NCI-H1092 (cell line): Measurements from ENCODE around the gene ZBED5.

Experiments
- DNase-seq: peaks from one replicate; lab custom pipeline; 2025; lab: John Stamatoyannopoulos, UW

ZBED5 gene

DNA sequence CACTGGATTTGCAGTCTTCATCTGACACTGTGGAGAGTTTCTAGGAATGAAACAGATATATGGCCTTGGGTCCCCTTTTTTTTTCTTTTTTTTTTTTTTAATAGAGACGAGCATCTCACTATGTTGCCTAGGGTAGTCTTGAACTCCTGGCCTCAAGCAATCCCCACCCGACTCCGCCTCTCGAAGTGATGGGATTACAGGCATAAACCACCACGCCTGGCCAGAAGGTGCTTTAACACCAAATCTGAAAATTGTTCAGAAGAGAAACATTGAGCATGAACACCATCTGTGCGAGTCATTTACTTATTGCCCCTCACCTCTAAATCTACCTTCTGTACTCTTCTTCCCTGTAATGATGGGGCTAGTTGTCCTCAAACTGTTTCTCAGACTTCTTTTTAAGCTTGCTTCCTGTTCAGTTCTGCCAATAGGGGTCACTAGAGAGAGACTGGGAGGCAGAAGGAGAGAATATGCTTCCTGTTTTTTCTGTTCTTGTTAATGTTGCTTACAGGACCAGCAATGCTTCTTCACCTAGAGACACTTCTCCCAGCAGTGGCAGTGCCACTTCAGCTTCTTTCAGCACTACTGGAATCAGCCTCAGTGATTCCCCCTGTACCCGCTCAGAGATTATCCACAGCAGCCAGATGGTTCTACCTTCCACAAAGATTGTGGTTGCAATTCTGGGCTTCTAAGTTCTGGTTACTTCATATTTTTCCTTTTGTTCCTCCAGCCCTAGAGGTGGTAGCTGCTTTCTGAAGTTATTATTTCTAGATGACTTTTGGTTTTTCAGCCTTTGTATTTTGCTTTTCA is 20.8 kb upstream of the ZBED5 start:
- no peak for DNase-seq

DNA sequence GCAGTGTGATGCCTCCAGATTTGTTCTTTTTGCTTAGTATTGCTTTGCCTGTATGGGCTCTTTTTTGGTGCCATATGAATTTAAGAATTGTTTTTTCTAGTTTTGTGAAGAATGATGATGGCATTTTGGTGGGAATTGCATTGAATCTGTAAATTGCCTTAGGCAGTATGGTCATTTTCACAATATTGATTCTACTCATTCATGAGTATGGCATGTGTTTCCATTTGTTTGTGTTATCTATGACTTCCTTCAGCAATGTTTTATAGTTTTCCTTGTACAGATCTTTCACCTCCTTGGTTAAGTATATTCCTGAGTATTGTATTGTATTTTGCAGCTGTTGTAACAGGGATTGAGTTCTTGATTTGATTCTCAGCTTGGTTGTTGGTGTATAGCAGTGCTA is 18.3 kb upstream of the ZBED5 start:
- DNase-seq: no peak

DNA sequence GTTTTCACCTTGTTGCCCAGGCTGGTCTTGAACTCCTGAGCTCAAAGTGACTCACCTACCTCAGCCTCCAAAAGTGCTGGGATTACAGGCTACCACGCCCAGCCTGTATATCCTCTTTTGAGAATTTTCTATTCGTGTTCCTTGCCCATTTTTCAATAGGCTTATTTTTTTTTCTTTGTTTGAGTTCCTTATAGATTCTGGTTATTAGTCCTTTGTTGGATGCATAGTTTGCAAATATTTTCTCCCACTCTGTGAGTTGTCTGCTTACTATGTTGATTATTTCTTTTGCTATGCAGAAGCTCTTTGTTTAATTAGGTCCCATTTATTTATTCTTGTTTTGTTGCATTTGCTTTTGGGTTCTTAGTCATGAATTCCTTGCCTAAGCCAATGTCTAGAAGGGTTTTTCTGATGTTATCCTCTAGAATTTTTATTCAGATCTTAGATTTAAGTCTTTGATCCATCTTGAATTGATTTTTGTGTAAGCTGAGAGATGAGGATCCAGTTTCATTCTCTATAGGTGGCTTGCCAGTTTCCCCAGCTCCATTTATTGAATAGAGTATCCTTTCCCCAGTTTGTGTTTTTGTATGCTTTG is 17.7 kb upstream of the ZBED5 start:
- DNase-seq: no peak

DNA sequence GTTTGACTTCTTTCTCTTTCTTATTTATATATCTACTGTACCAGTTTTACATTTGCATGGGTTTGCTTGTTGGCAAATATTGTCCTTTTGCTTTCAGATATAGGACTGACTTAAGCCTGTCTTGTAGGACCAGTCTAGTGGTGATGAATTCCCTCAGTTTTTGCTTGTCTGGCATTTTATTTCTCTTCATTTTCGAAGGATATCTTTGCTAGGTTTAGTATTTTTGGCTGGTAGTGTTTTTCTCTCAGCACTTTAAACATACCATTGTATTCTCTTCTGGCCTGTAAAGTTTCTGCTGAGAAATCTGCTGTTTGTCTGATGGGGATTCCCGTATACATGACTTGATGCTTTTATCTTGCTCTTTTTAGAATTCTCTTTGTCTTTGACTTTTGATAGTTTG is 14.2 kb upstream of the ZBED5 start:
- DNase-seq: no peak

DNA sequence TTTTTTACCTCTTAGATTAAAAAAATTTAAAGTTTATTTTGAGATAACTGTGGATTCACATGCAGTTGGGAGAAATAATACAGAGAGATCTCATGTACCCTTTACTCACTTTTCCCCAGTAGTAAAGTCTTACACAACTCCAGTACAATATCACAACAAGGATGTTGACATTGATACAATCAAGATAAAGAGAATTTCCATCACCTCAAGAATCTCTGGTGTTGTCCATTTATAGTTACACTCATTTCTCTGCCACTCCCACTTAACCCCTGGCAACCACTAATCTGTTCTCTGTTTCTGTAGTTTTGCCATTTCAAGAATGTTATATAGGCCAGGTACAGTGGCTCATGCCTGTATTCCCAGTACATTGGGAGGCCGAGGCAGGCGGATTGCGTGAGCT is 10.5 kb upstream of the ZBED5 start:
- no peak for DNase-seq

DNA sequence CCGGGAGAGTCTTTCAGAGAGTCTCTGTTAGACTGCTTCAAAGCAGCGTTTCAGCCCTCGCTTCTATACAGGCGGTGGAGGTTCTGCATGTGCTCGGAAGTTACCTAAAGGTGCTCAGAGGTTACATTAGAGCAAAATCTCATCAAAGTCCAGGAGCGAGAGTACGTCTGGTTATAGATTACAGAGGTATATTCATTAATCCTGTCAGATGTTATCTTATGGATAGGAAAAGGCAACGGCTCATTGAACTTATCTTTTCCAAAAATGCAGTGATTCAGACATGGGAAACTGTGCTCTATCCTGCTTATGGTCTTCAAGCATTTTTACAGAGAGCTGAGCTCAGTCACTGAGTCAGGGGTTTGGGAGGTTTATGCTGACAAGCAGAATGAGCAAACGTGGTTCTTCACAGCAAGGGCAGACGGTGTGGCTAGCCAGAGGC is 9.1 kb upstream of the ZBED5 start:
- no peak for DNase-seq

DNA sequence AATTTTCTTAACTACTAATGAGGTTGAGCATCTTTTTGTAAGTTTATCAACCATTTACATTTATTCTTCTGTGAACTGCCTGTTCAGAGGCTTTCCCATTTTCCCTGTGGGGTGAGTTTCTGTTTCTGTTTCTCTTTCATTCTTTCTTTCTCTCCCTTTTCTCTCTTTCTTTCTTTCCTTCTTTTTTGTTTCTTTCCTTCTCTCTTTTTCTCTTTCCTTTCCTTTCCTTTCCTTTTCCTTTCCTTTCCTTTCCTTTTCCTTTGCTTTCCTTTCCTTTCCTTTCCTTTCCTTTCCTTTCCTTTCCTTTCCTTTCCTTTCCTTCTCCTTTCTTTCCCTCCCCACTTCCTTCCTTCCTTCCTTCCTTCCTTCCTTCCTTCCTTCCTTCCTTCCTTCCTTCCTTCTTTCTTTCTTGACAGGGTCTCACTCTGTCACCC is 8.0 kb upstream of the ZBED5 start:
- no peak for DNase-seq

DNA sequence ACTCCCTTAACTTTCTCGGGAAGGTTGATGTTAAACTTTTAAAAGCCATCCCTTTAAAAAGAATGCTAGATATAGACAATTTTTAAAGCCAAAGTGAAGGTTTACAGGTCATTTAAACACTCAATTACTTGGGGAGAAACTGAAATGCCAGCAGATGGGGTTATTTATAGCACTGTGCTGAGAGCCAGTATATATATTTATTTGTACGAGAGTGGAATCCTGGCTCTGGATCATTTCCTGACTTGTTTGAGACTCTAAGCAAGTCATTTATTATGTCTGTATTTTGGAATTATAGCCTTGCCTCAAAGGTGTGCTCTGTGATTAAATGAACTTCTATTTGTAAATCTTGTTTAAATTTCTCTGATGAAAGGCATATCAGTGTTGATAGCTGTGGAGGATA is 6.8 kb upstream of the ZBED5 start:
- DNase-seq: no peak

DNA sequence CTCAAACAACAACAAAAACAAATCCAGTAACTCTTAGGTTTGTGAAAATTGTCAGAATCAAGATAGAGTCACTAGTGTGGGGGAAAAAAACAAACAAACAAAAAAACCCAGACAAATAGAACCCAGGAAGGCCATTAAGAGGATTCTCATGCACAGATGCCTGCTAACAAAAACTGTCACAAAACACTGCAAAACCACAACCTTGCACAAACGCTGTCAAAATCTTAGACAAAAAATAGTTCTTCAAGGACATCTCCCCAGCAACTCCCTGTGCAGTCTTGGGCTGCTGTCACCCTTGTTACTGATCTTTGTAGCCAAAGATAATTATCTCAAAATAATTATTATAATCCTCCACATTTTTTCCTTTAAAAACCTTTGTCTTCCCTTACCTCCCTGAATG is 4.6 kb upstream of the ZBED5 start:
- no peak for DNase-seq

DNA sequence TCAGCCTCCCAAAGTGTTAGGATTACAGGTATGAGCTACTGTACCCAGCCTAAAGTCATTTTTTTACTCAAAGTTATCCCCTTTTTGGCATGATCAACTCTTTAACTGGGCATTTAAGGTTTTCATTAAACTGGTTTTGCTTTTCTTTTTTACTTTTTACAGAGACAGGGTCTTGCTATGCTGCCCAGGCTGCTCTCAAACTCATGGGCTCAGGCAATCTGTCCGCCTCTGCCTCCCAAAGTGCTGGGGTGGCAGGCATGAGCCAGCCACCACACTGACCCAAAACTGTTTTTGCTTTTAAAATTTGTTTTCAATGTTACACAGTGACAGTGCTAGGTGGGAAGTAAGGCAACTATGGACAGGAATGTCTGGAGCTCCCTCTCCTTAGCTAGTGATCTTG is 3.9 kb upstream of the ZBED5 start:
- no peak for DNase-seq

DNA sequence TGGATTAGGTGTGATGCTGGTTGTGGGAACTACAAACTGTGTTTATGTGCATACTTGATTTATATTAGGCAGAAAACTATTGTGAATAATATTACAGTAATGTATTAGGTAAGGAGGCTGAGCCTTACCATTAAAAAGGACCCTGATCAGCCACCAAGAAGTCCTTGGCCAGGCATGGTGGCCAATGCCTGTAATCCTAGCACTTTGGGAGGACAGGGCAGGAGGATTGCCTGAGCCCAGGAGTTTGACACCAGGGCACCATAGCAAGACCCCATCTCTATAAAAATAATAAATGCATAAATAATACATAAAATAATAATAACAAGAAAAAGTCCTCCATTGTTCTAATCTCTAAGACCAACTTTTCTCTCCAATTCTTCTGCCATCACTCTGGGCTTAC is 3.2 kb upstream of the ZBED5 start:
- DNase-seq: no peak

DNA sequence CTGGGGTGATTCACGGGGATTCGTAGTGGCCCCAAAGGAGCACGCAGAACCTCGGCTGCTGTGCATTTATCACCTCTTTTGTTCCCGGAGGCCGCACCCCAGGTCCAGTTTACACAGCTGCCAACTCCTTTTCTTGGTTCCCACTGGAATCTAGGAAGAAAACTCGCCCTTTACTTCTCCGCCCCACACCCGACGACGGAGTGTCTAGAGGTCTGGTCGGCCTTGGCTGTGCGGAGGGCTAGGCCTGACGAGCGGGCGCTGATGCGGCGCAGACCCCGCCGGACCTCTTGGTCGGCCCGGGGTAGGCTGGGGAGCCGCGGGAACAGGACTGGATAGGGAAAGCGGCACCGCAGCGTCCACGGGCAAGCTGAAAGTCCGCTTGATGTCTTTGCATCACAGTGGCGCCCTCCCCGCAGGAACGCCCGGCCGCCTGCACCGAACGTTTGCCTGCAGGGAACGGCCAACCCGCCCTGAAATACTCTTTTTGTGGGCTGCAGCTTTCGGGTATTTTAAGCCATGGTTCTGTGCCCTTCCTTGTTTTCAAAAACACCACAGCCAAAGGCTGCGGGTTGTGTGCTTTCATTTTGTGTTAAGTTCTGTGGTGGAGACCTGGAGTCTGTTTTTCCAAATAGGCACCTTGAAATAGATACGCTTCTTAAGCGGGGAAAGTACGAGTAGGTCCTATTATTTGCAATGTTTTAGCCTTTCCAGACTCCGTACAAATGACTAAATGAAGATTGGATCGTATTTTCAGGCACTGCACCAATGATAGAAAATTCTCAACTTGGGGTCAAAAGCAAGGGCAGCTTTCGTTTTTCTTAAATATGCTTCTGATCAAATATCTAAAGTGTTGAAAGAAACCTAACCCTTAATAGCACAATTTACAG is 829 bp upstream of the ZBED5 start:
- DNase-seq: peak; percentile 50

DNA sequence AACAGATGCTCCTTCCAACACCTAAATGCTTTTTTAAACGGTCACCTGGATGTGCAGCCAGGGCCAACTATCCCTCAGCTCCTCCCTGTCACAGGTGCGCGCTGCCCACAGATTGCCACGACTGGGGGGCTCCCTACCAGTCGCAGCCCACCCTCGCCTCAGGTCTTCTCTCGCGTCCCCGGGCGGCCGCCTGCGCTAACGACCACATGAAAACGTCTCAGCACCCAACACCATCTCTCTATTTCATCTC is 469 bp downstream of the ZBED5 start:
- DNase-seq: no peak

DNA sequence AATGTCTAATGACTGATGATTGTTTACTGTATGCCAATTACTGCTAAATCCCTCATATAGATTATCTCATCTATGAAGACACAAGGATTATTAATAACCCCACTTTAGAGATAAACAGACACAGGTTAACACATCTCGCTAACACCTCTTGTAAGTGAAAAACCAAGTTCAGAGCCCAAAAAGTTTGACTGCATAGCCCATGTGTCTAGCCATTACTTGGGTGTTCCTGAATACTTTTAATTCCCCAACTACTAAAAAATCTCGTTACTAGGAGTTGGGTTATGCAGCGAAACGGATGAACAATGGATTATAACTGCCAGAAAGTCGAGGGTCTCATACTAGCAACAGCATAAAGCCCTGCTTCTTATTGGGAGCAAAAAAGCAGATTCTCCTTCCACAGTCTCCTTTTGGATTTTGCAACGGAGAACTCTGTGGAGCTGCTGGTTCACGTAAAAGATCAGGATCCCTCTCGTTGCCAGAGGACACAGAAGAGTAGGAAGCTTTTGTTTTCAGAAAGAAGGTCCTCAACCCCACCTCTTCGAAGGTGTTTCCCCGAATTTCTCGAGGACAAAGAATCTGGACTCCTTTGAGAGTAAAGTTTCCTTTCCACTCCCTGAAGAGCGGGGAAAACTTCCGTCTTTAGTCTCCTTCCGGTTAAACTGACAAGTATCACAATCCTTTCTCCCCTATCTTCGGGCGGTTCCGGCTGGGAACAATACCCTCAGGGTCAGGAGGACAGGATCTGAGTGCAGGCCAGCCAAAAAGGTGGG is 979 bp downstream of the ZBED5 start:
- DNase-seq: no peak

DNA sequence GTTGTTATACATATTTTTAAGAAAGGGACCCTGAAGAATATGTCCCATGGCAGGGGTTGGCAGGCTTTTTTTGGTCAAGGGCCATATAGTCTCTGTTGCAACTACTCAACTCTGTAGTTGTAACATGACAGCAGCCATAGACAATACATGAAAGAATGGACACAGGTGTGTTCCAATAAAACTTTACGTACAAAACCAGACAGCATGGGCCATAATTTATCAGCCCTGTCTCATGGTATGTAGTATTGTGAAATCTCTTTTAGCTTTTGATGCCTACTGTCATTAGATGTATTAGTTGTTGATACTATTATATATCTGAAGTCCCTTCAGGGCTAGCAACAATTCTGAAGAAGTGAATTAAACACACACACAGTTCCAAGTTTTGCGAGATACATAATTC is 2.6 kb downstream of the ZBED5 start:
- DNase-seq: no peak

DNA sequence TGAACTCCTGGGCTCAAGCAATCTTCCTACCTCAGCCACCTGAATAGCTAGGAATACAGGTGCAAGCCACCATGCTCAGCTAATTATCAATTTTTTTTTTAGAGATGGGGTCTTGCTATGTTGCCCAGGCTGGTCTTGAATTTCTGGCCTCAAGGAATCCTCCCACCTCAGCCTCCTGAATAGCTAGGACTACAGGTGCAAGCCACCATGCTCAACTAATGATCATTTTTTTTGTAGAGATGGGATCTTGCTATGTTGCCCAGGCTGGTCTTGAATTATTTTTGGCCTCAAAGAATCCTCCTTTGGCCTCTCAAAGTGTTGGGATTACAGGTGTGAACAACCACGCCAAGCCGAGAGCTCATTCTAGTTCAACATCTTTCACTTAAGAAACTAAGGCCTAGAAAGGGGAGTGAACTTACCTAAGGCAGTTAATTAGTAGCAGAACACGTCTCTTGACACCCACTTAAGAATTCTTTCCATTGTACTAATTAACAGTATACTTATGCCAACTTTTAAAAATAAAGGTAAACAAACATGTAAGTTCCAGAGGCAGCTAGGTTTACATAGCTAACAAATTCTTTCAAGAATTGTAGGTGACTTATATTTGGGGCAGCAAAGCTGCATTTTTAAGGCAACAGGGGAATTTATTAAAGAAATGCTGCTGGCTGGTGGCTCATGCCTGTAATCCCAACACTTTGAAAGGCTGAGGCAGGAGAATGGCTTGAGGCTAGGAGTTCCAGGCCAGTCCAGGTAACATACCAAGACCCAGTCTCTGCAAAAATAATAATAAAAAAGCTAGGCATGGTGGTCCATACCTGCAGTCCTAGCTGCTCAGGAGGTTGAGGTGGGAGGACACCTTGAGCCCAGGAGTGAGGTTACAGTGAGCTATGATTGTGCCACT is 9.6 kb downstream of the ZBED5 start:
- DNase-seq: no peak

DNA sequence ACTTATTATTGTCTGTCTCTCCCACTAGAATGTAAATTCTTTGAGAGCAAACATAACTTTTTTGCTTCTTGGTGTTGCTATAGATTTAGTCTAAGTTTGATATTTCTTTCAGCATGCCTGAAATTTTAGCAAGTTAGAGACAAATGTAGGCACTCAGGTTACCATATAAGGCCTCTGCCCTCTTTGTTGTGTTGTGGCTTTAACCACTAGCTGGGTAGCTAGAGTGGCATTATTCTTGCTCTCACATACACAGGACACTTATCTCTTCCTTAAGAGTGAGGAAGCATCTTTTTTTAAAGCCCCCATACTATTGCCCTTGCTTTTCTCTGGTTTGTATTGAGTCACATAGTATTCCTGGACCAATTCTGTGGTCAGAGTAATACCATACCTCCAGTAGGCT is 11.2 kb downstream of the ZBED5 start:
- DNase-seq: no peak

DNA sequence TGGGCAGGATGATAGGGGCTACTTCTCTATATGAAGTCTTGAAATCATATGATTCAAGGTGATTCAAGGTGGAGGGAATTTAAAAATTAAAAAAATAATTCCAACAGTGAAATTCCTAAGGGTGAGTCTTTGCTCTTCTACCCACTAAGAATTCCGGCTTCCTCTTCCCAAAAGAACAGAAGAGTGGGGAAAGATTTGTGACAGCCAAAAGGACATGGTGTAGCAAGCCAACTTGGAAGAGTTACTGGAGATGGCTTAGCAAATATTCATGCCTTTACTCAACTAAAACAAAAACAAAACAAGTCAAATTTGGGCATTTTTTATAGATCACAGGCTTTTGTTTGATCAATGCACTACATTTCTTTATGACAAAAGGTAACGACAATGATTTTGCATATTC is 12.3 kb downstream of the ZBED5 start:
- DNase-seq: no peak

DNA sequence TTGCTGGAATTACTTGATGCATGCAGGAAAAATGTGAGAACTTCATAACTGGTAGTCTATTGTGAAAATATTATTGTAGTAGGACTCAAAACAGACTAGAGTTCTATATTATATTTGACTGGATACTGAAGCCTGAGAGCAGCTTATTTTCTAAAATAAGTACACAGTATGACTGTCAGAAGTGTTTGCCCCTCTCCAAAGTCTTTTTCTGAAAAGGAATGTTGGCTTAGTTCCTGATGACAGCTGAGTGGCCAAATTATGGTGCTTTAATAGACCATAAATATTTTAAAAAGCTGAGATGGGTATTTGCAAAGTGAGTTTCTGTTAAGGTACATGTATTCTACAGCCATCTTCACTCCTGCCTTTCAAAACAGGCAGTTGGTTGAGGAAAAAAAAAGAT is 13.1 kb downstream of the ZBED5 start:
- DNase-seq: no peak

DNA sequence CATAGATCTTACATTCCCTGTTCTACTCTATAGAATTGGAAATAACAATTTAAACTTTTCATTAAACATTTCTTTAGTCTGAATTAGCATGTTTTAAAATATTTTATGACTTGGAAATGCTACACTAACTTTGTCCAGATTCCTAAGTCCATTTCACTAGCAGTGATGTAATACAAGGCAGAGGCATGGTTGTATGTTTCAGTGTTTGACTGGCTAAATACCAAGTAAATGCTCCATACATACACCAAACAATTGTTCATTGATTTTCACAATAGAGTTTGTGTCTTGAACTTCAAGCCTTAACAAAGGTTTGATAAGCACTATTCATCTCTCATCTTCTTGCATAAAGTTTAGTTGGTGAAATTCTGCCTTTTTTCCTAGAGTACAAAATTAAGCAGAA is 13.5 kb downstream of the ZBED5 start:
- DNase-seq: no peak

DNA sequence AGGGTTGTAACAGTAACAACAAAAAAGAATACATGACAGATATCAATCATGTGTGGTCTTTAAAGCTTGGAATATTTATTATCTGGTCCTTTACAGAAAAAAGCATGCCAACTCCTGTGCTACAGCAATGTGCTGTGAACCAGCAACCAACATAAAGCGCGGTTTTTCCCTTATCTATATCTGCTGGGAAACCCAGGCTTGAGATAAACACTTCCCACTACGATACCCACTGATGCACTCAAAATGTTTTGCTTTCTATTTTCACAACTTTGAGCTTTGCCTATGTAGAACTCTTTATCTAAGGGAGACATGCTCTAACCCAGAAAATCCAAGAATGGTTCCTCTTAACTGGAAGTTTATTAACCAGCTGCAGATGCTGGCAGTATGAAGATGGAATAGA is 19.0 kb downstream of the ZBED5 start:
- no peak for DNase-seq
